Middle frontal gyrus (tissue), 1 donor: Measurements from ENCODE around the gene ITPRIP.

Source experiments
- DNase-seq: peaks from one replicate; pipeline ENCODE4 v3.0.0-alpha.2; 2015; ENCODE audit warnings: low spot score; ENCODE audit errors: extremely low spot score

Gene ITPRIP

DNA sequence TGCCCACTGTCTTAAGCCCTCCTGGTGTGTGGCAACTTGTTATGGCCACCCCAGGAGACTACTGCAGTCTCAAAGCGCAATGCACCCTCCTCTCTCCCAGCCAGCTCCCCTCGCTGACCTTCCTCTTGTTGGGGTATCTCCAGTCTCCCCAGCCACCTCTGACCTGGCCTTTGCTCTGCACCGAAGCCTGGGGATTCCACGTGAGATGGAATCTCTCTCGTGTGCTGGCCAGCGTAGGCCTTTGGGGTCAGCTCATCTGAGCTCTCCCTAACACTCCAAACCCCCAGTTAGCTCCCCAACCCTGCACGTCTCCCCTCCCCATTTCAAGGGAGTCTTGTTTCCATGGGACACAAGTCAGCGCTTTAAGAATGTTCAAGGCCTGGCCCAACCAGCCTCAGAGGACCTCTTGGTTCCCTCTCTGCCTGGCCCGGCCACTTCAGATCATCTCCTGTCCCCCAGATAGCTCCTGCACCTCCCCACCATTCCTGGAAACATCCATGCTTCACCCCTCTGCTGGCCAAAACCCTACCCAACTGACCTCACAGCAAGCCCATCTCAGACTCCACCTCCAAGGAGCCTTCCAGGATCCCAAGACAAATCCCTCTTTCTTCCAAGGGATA lies 11.2 kb downstream of the ITPRIP start:
- no peak for DNase-seq

DNA sequence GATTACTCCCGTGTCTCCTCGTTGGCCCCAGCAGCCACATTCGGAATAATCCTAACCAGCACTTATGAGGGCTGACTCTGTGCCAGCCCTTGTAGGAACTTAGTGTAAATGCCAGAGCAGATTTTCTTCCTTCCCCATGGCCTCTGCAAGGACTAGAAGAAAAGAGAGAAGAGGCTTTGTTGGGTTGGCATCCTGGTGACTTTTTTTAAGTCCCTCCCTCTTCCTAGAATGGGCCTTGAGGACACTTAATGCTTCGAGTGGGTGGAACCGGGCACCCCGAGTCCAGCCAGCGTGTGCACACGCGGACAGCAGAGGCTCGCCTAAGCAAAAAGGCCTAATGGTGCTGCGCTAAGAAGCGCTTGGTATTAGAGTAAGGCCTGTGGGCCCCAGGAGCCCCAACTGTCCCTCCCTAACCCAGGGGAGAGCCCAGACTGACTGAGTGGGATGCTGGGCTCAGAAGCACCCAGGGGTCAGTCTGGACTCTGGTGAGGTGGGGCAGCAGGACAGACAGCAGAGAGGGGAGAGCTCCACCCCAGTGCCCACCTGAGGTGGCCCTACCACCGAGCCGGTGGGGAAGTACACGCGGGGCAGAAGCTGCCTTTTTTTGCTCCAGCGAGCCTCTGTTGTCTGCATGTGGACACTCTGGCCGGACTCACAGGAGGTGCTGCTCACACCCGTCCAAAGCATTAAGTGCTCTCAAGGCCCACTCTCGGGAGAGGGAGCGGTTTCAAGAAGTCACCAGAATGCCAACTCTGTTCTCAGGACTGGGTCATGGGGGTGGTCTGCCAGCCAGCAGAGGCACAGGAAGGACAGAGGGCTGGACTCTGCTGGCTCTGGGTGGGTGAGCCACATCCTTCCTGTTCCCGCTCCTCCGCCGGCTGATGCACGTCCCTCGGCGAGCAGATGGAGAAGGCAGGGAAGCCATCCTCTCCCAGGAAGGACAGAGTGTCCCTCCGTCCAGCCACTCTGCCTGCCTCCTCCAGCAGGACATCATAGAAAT lies 12.5 kb downstream of the ITPRIP start:
- no peak for DNase-seq

DNA sequence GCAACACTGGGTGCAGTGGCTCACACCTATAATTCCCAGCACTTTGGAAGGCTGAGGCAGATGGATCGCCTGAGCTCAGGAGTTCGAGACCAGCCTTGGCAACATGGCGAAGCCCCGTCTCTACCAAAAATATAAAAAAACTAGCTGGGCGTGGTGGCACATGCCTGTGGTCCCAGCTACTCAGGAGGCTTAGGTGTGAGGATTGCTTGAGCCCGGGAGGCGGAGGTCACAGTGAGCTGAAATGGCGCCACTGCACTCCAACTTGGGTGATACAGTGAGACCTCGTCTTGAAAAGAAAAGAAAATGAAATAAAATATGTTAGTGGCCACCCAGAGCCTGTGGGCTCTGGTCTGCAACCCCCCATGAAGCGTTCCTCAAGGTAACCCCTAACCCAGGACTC lies 13.3 kb downstream of the ITPRIP start:
- DNase-seq: no peak

DNA sequence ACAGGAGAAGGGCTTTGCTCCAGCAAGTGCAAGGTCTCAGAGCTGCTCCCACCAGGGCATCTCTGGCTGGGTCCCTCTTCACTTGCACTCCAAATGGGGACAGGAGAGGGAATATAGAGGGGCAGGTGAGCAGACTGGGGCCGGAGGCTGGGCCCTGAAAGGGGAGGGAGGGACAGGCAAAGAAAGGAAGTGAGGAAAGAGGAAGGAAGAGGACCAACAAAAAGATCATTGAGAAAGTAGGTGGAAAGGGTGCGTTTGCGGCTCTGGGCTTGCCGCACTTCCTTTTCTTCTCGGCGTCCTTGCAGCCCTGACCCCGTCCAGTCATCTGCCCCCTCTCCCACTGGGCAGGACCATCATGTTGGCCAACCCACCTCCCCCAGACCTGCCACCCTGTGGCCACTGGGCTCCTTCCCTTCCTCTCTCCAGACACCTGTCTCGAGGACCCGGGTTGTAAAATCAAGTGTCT lies 14.0 kb downstream of the ITPRIP start:
- DNase-seq: no peak

DNA sequence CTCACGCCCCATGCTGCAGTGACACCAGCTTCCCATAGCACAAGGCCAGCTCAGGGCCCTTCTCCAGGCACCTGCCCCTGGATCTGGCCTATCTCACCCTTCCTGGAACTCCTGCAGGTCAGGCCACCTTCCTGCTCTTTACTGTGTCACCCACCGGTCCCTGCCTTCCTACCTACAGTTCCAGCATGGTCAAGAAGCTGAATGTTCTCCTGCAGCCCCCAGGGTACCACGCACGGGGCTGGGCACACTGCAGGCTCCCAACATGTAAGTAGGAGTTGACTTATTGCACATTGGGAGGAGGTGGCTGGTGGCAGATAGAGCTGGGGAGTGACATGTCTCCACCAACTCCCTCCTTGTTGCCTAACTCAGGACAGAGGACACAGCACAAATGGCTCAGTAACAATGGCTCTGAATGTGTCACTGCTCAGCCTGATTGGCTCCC lies 14.5 kb downstream of the ITPRIP start:
- no peak for DNase-seq

DNA sequence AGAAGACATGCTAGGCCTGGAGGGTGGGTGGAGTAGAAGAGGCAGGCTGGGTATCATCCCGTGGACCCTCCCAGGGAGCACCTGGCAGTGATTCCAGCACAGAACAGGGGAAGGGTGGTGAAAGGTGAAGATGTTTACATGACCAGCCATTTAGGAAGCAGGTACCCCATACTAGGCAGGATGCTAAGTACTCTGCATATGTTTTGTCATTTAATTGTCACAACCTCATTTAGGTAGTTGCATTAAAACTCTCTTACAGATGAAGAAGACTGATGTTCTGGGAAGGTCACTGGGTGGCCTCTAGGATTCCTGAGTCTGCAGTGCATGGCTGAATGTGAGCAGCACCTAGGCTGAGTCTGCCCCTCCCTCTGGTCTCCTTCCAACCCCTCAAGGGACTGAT lies 15.2 kb downstream of the ITPRIP start:
- no peak for DNase-seq

- DNase-seq: no peak
Observed at GRCh38 chr10:104322416-104322782, 15.9 kb downstream of the ITPRIP start.

- DNase-seq: no peak
Observed at GRCh38 chr10:104321725-104322415, 16.4 kb downstream of the ITPRIP start.

DNA sequence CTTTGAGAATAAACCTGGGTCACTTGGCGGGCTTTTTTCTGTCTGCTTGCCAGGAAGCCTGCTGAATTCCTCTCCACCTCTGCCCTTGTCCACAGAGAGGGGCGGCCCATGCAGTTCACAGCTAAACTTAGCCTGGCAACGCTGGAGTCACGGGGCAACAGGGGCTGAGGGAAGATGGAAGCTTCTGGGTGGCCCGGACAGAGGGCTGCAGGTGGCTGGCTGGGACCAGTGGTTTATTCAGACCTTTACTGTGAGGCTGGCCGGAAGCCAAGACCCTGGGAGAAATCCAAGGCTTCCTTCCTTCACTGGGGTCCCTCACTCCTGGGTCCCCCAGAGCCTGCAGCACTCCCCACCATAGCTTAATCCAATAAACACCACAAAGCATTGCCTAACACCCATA lies 17.0 kb downstream of the ITPRIP start:
- DNase-seq: no peak

GRCh38 chr10:104318810-104319741 lies 19.2 kb downstream of the ITPRIP start:
- no peak for DNase-seq

GRCh38 chr10:104318326-104318725 lies 19.9 kb downstream of the ITPRIP start:
- no peak for DNase-seq

DNA sequence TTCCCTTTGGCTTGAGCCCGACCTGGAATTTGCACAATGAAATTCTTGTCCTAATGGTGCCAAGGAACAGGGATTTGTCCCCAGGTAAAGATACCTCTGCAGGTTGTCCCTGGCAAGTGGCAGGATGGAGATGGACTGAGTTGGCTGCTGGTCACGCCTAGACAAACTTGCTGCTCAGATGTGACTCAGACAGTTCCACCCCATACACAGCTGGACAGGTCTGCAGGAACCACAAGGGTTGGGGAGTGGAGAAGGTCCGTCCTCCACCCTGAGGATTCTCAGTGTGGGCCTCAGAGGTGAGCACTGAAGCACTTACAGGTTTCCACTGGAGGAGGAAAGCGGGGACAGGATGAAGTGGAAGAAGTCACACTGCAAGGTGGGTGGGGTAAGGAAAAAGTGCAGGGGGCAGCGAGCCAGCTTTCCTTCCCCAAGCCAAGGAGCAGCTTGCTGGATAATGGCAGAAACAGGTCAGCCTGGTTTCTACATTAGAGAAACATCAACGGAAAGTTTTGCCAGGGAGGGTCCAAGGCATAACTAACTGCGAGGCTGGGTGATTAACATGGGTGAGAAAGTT lies 20.5 kb downstream of the ITPRIP start:
- DNase-seq: no peak

- DNase-seq: no peak
Observed at GRCh38 chr10:104317269-104317710, 21.0 kb downstream of the ITPRIP start.

- DNase-seq: no peak
Observed at GRCh38 chr10:104316321-104317099, 21.8 kb downstream of the ITPRIP start.

GRCh38 chr10:104315486-104315921 lies 22.8 kb downstream of the ITPRIP start:
- DNase-seq: no peak

DNA sequence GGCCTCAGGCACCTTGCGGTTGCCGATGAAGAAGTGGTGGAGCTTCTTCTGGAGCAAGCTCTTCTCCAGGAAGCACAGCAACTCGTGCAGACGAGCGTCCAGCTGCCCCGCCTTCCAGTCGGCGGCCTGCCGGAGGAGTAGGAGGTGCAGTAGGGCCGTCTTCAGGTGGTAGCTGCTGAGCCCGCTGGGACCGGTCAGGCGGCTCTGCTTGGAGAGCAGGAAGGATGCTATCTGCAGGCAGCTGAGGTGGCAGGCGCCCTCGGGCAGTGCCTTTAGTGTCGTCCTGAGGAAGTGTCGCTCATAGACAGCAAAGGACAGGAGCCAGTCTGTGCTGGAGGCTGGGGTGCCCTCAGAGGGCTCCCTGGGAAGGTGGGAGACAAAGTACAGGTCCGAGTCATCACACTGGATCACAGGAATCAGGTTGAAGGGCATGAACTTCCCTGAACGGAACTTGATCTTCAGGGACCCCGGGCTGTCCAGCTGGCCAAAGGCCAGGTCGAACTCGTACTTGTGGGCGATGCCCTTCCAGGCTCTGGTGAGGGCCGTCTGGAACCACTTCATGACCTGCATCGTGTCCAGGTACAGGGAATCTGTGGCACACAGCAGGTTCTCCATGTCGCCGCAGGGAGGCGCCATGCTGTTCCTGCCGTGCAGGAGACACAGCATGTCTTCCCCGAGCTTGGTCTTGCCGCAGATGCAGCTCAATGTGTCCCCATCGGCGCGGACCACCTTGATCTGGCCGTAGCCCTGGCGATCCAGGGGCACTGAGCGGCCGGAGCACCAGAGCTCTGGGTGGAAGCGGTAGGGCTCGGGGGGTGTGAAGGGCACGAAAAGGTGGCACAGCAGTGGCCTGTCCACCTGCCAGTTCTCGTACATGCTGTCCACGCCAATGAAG lies 23.4 kb downstream of the ITPRIP start:
- no peak for DNase-seq

DNA sequence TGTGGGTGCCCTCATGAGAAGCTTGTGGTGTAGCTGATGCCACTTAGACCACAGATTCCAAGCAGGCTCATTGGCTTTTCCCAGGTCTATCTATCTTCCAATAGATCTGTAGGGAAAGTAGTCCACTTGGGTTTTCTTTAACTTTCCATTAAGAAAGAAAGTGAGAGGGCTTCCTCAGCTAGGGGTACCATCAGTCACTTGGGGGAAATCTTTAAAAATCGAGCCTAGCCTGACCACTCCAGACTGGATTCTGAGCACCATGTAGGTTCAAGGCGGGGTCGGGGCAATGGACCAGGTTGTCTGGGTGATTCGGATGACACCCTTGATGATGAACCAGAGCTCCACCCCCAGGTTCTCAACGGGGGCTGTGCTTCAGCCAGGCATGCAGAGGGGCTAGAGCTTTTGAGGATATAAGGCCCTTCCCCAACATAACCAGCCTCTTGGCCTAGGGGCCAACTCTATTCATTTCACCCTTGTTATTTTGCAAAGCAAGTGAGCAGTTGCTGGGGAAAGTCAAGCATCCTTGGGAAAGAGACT lies 27.0 kb downstream of the ITPRIP start:
- no peak for DNase-seq
